GM23248 (cell line): ENCODE data around the gene PNMA6E. TPM values are rescaled to one million over a fixed set of nuclear protein-coding genes. Genes with fewer than 3 reads are reported as not detected.

Source experiments
- DNase-seq: peaks from one replicate; pipeline ENCODE4 v3.0.0-alpha.2; 2015
- H2AFZ ChIP-seq: fragments of 200-600 bp; sonication (generic); 2 replicates; pipeline ENCODE4 v1.6.1; 2016; ENCODE audit warnings: antibody characterized with exemption
- H3F3A ChIP-seq: fragments of 200-600 bp; sonication (generic); 2 replicates; pipeline ENCODE4 v1.6.1; 2016; ENCODE audit warnings: mild to moderate bottlenecking, antibody characterized with exemption, mixed run types; ENCODE audit not compliant: insufficient read depth
- H3K27ac ChIP-seq: fragments of 200-600 bp; sonication (generic); 2 replicates; pipeline ENCODE4 v1.5.1; 2016; ENCODE audit warnings: mild to moderate bottlenecking
- H3K27me3 ChIP-seq: fragments of 200-600 bp; sonication (generic); replicated peaks from 2 replicates; pipeline ENCODE4 v1.6.1; 2016; ENCODE audit warnings: mild to moderate bottlenecking; ENCODE audit not compliant: insufficient read depth
- H3K36me3 ChIP-seq: fragments of 200-600 bp; sonication (generic); 2 replicates; pipeline ENCODE4 v1.6.1; 2016; ENCODE audit warnings: low read depth, mild to moderate bottlenecking
- H3K4me1 ChIP-seq: fragments of 200-600 bp; sonication (generic); 2 replicates; pipeline ENCODE4 v1.6.1; 2016; ENCODE audit warnings: mild to moderate bottlenecking; ENCODE audit not compliant: insufficient read depth
- H3K4me2 ChIP-seq: fragments of 200-600 bp; sonication (generic); one replicate; pipeline ENCODE4 v1.6.1; 2016; ENCODE audit warnings: mild to moderate bottlenecking; ENCODE audit not compliant: unreplicated experiment
- H3K4me3 ChIP-seq: fragments of 200-600 bp; sonication (generic); 2 replicates; pipeline ENCODE4 v1.5.1; 2016; ENCODE audit warnings: mild to moderate bottlenecking
- H3K79me2 ChIP-seq: fragments of 200-600 bp; sonication (generic); 2 replicates; pipeline ENCODE4 v1.6.1; 2016; ENCODE audit warnings: mild to moderate bottlenecking; ENCODE audit not compliant: insufficient read depth
- H3K9ac ChIP-seq: fragments of 200-600 bp; sonication (generic); 2 replicates; pipeline ENCODE4 v1.6.1; 2016; ENCODE audit warnings: mild to moderate bottlenecking
- H3K9me2 ChIP-seq: fragments of 200-600 bp; sonication (generic); 2 replicates; pipeline ENCODE4 v1.6.1; 2016; ENCODE audit warnings: mixed run types, mild to moderate bottlenecking, moderate library complexity; ENCODE audit not compliant: insufficient read depth
- H3K9me3 ChIP-seq: fragments of 200-600 bp; sonication (generic); one replicate; pipeline ENCODE4 v1.6.1; 2017; ENCODE audit warnings: low read depth
- H4K20me1 ChIP-seq: fragments of 200-600 bp; sonication (generic); 2 replicates; pipeline ENCODE4 v1.6.0; 2016; ENCODE audit not compliant: insufficient read depth
- EZH2 ChIP-seq: fragments of 200-600 bp; sonication (generic); IDR thresholded peaks from 2 replicates; pipeline ENCODE4 v1.6.1; 2018; ENCODE audit warnings: antibody characterized with exemption, mild to moderate bottlenecking; ENCODE audit not compliant: insufficient read depth, poor library complexity, severe bottlenecking
- EZH2phosphoT487 ChIP-seq: fragments of 200-600 bp; sonication (generic); IDR thresholded peaks from 2 replicates; pipeline ENCODE4 v1.6.1; 2018; ENCODE audit warnings: antibody characterized with exemption, moderate library complexity, mild to moderate bottlenecking, low read depth; ENCODE audit not compliant: insufficient read depth
- WGBS, 2 experiments: methylation state at CpG; one replicate each; pipeline ENCODE4 v1.1.6; 2015 to 2017; ENCODE audit warnings: low lambda C conversion rate in 2 of 2, low coverage in 1 of 2; ENCODE audit errors: missing lambda C conversion rate in 2 of 2; 5-methylcytosine and 5-hydroxymethylcytosine counted together
- in situ Hi-C: fragments of 300-500 bp; cut with MboI; formaldehyde crosslinking; loops from 2 replicates; pipeline ENCODE4 v1.15.0; 2020
- polyA plus RNA-seq: library from polyadenylated mRNA; unstranded; fragments of >200 nt; fragmentation: Nextera tagmentation; extraction: Ambion mirVana; gene quantifications from 2 replicates; pipeline ENCODE4 v1.2.1, GENCODE V29; 2016
- total RNA-seq: library from RNA; depleted of rRNA; stranded (reverse); fragments of >200 nt; shearing (Covaris generic); gene quantifications from 2 replicates; pipeline ENCODE4 v1.2.3, GENCODE V29; 2014

The PNMA6E gene
- total and polyA plus RNA-seq, 2 experiments from 2014 or later, result not detected

DNA sequence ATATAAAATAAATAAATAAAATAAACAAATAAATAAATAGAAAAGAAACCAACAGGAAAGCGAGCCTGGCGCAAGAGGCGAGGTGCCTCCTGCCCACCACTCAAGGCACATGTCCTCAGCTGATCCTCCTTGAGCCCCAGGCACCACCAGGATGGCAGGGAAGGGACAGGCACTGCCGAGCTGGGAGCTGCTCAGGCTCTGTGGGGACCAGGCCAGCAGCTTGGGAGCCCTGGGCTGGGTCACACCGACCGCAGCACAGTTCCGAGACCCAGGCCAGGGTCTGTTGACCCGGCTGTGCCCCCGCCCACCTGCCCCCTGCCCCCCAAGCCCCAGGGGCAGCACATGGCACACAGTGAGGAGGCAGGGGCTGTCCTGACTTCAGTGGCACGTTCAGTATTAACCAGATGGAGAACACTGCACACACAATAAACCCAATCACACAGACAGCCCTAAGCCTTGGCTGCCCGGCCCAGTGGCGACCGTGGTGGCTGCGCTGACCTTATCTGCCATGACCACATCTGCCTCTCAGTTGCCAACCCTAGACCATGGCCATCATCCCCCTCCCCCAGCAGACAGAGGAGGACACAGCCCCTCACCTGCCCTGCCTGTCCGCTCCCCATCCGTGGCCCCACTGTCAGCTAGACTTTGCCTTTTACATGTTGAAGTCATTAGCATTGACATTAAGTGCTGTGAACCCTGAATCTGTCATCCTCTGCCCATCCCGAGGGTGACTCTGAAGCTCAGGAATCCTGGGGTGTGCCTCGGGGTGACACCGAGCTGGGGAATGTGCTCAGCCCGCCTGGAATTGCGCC, 47.6 kb upstream of the PNMA6E start:
- no peak overlapping the region for H2AFZ ChIP-seq
- H3F3A ChIP-seq, result no peaks in the 10 kb centered on the region
- H3K9ac ChIP-seq, result no peak overlapping the region
- H3K27ac ChIP-seq, result no peak overlapping the region
- no peaks in the 10 kb centered on the region for H3K36me3 ChIP-seq
- no peaks in the 10 kb centered on the region for H3K79me2 ChIP-seq
- no peak overlapping the region for H3K4me3 ChIP-seq
- H4K20me1 ChIP-seq, result no peaks in the 10 kb centered on the region
- TF ChIP-seq EZH2phosphoT487 (no peak), EZH2 (no peak)
- H3K4me2 ChIP-seq, result no peak overlapping the region
- no peaks in the 10 kb centered on the region for H3K27me3 ChIP-seq
- no peaks in the 10 kb centered on the region for H3K9me2 ChIP-seq
- 94 to 96% methylated on average over 10 to 14 of the region's 21 CpGs for WGBS, 2 experiments
- in situ Hi-C loops, result loop anchor here (25.0 kb wide), 1 partner anchor 411 kb away; no protein-coding TSS in a partner anchor
- H3K9me3 ChIP-seq, result no peaks in the 10 kb centered on the region
- H3K4me1 ChIP-seq, result no peaks in the 10 kb centered on the region
- no peak for DNase-seq

DNA sequence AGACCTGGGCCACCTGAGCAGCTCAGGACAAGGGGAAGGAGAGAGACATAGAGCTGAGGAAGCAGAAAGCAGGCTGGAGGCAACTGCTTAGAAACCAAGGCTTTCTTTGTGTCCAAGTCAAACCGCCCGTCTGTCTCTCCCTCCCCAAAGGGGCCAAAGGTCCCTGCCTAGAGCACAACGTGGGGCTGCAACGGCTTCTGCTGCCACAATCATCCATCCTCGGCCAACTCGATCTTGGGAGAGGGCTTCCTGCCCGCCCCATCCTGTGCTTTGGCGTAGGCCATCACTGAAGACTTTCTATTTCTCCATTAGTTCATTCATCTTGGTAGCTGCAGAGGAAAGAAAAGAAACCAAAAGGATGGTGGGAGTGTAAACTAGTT, 46.4 kb upstream of the PNMA6E start:
- no peak for DNase-seq
- Histone ChIP-seq H3K4me1 (no peaks in the 10 kb centered on the region), H3K79me2 (no peaks in the 10 kb centered on the region), H3K9me2 (no peaks in the 10 kb centered on the region), H3K9me3 (no peaks in the 10 kb centered on the region), H3F3A (no peaks in the 10 kb centered on the region), H3K4me2 (no peak overlapping the region), H3K36me3 (no peaks in the 10 kb centered on the region), H3K27me3 (no peaks in the 10 kb centered on the region), H3K4me3 (no peak overlapping the region), H3K27ac (no peak overlapping the region), H4K20me1 (no peaks in the 10 kb centered on the region), H3K9ac (no peak overlapping the region), H2AFZ (no peak overlapping the region)
- TF ChIP-seq EZH2phosphoT487 (no peak), EZH2 (no peak)
- in situ Hi-C loops, result loop anchor here (25.0 kb wide), 1 partner anchor 410 kb away; no protein-coding TSS in a partner anchor
- WGBS, 2 experiments, result 75 to 79% methylated on average over 7 to 8 of the region's 8 CpGs

DNA sequence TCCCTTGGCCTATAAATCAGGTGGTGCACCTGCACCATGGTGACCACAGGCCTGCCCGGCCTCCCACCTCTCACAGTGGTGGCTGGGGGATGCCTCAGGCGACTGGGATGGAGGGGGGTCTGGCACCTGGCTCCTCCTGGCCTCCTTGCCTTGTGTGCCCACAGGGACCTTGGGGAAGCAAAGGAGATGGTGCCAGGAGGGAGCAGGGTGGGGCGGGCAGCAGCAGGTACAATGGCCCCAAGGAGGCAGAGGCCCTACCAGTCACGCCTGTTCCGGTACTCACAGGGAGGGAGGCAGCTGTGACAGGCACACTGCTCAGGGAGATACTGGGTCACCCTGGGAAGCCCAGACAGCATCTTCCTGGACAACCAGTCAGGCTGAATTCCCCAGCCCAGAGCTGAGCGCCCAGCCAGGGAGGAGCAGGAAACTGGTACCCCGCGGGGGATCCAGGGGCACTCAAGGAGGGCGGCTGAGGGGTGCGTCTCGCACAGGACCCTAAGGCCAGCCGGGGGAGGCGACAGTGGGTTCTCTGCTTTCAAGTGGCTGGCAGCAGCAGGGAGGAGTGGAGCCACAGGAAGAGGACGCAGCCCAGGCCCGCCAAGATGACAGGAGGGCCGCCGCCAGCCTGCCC, 45.9 kb upstream of the PNMA6E start:
- Histone ChIP-seq H3K9ac (no peak overlapping the region), H2AFZ (no peak overlapping the region), H3K4me1 (no peaks in the 10 kb centered on the region), H3K27ac (no peak overlapping the region), H3K79me2 (no peaks in the 10 kb centered on the region), H3K36me3 (no peaks in the 10 kb centered on the region), H3K4me2 (no peak overlapping the region), H4K20me1 (no peaks in the 10 kb centered on the region), H3K27me3 (no peaks in the 10 kb centered on the region), H3K9me2 (no peaks in the 10 kb centered on the region), H3F3A (no peaks in the 10 kb centered on the region), H3K9me3 (no peaks in the 10 kb centered on the region), H3K4me3 (no peak overlapping the region)
- no peak for DNase-seq
- TF ChIP-seq EZH2 (no peak), EZH2phosphoT487 (no peak)
- 90 to 100% methylated on average over 5 to 7 of the region's 17 CpGs for WGBS, 2 experiments
- in situ Hi-C loops, result loop anchor here (25.0 kb wide), 1 partner anchor 410 kb away; no protein-coding TSS in a partner anchor

DNA sequence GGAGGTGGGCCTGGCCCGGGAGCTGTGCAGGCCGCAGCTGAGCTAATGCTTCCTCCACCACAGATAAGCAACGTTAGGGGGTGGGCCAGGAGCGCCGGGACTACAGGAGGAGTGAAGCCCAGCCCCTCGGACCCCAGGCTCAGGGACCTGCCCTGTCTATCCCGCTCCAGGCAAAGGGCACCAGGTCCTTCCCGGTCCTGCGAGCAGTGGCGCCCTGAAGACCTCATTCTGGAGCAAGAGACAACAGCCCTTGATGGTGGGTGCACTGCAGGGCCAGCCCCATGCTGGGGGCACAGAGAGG, 45.4 kb upstream of the PNMA6E start:
- no peak overlapping the region for H2AFZ ChIP-seq
- in situ Hi-C loops, result loop anchor here (25.0 kb wide), 1 partner anchor 409 kb away; no protein-coding TSS in a partner anchor
- no peaks in the 10 kb centered on the region for H3K4me1 ChIP-seq
- H3K36me3 ChIP-seq, result no peaks in the 10 kb centered on the region
- no peak for TF ChIP-seq EZH2phosphoT487
- TF ChIP-seq EZH2, result no peak
- H3K9me3 ChIP-seq, result no peaks in the 10 kb centered on the region
- H3K4me2 ChIP-seq, result no peak overlapping the region
- no peaks in the 10 kb centered on the region for H3K27me3 ChIP-seq
- H3K27ac ChIP-seq, result no peak overlapping the region
- no peaks in the 10 kb centered on the region for H3F3A ChIP-seq
- no peak overlapping the region for H3K9ac ChIP-seq
- no peak for DNase-seq
- no peak overlapping the region for H3K4me3 ChIP-seq
- H4K20me1 ChIP-seq, result no peaks in the 10 kb centered on the region
- no peaks in the 10 kb centered on the region for H3K79me2 ChIP-seq
- 65 to 66% methylated on average over 8 to 10 of the region's 10 CpGs for WGBS, 2 experiments
- no peaks in the 10 kb centered on the region for H3K9me2 ChIP-seq
